Keratinocyte (primary cell): ENCODE data around the gene PRKN. TPM values are rescaled to one million over a fixed set of nuclear protein-coding genes. Genes with fewer than 3 reads are reported as not detected.
A peak's percentile ranks its signal among the peaks of the same experiment; 100 is the strongest.

ENCODE experiments used
- DNase-seq: peaks from one replicate; pipeline ENCODE4 v3.0.0-alpha.2; 2011; ENCODE audit warnings: low read depth, missing footprints, low spot score
- FAIRE-seq: peaks from 2 replicates; lab custom pipeline; 2011; peaks lifted over from hg19 to GRCh38; lab: Jason Lieb, UNC
- H2AFZ ChIP-seq: 2 replicates; pipeline ENCODE4 v1.6.0; 2012; ENCODE audit warnings: low read length, control low read depth, inconsistent platforms; ENCODE audit not compliant: control insufficient read depth
- H3K27ac ChIP-seq: 2 replicates; pipeline ENCODE4 v1.5.1; 2011; ENCODE audit warnings: low read length; ENCODE audit not compliant: control insufficient read depth, insufficient read depth
- H3K27me3 ChIP-seq: 3 replicates; pipeline ENCODE4 v1.6.0; 2011; ENCODE audit warnings: low read length; ENCODE audit not compliant: control insufficient read depth, insufficient read depth; ENCODE audit errors: extremely low read depth
- H3K36me3 ChIP-seq, 2 experiments: 2 replicates in 1 of 2; 3 replicates in 1 of 2; pipeline ENCODE4 v1.5.1; 2011; ENCODE audit warnings: low read length in 2 of 2, mild to moderate bottlenecking in 1 of 2; ENCODE audit not compliant: control insufficient read depth in 2 of 2, insufficient read depth in 2 of 2; ENCODE audit errors: extremely low read depth in 1 of 2
- H3K4me1 ChIP-seq: 3 replicates; pipeline ENCODE4 v1.5.1; 2011; ENCODE audit warnings: low read length; ENCODE audit not compliant: control insufficient read depth, insufficient read depth; ENCODE audit errors: extremely low read depth
- H3K4me2 ChIP-seq: 3 replicates; pipeline ENCODE4 v1.6.0; 2011; ENCODE audit warnings: low read depth, low read length; ENCODE audit not compliant: control insufficient read depth, insufficient read depth; ENCODE audit errors: extremely low read depth
- H3K4me3 ChIP-seq, 3 experiments: fragments of 200-600 bp in 1 of 3; sonication (generic) in 1 of 3; 2 replicates in 2 of 3; 3 replicates in 1 of 3; pipeline ENCODE4 v1.5.1; 2011 to 2016; ENCODE audit warnings: low read length in 3 of 3, mild to moderate bottlenecking in 3 of 3, control low read depth in 2 of 3, inconsistent platforms in 1 of 3, low read depth in 1 of 3, mixed read lengths in 1 of 3, mixed run types in 1 of 3, moderate library complexity in 1 of 3; ENCODE audit not compliant: control insufficient read depth in 2 of 3, insufficient read depth in 2 of 3; ENCODE audit errors: extremely low read depth in 1 of 3
- H3K79me2 ChIP-seq: 2 replicates; pipeline ENCODE4 v1.6.0; 2012; ENCODE audit warnings: low read length; ENCODE audit not compliant: control insufficient read depth, insufficient read depth
- H3K9ac ChIP-seq: 3 replicates; pipeline ENCODE4 v1.6.0; 2011; ENCODE audit warnings: low read length; ENCODE audit not compliant: control insufficient read depth, insufficient read depth; ENCODE audit errors: extremely low read depth
- H3K9me1 ChIP-seq: 3 replicates; pipeline ENCODE4 v1.6.0; 2011; ENCODE audit warnings: low read length; ENCODE audit not compliant: control insufficient read depth, insufficient read depth; ENCODE audit errors: extremely low read depth
- H3K9me3 ChIP-seq: 2 replicates; pipeline ENCODE4 v1.5.1; 2012; ENCODE audit warnings: low read depth, low read length; ENCODE audit not compliant: control insufficient read depth
- H4K20me1 ChIP-seq: 3 replicates; pipeline ENCODE4 v1.6.0; 2011; ENCODE audit warnings: low read length; ENCODE audit not compliant: control insufficient read depth, insufficient read depth; ENCODE audit errors: extremely low read depth
- EZH2 ChIP-seq: IDR thresholded peaks from one replicate; pipeline ENCODE4 v1.6.1; 2012; ENCODE audit warnings: inconsistent platforms, mild to moderate bottlenecking, low read length, moderate library complexity
- dilution Hi-C: fragments of 300-500 bp; cut with MboI; formaldehyde crosslinking; loops from one replicate; pipeline ENCODE4 v1.7.0; 2020; ENCODE audit warnings: low sequenced_read_pairs; ENCODE audit not compliant: extremely low pct_ligation_motif_present
- polyA plus RNA-seq, 5 experiments: library from polyadenylated mRNA; depleted of rRNA in 3 of 5; stranded (reverse) in 3 of 5; stranded (forward) in 1 of 5; unstranded in 1 of 5; fragments of >200 nt; gene quantifications; 1 replicate in 1 of 5; 2 replicates in 3 of 5; 3 replicates in 1 of 5; pipeline versions ENCODE4 v1.2.1 to v1.2.3, GENCODE V29; 2011 to 2012; ENCODE audit warnings: missing spikeins in 2 of 5, low read depth in 1 of 5, low replicate concordance in 1 of 5
- TF ChIP-seq, protein P1 (sequence below), 3 experiments: IDR thresholded peaks in 1 of 3; conservative IDR thresholded peaks in 1 of 3; optimal IDR thresholded peaks in 1 of 3; 2 replicates in 2 of 3; 3 replicates in 1 of 3; pipeline versions ENCODE3 to v1.5.1; 2011; ENCODE audit warnings: low read length in 3 of 3, mild to moderate bottlenecking in 3 of 3, moderate library complexity in 2 of 3, control low read depth in 1 of 3, inconsistent platforms in 1 of 3; ENCODE audit not compliant: insufficient read depth in 2 of 3; ENCODE audit errors: extremely low read depth in 1 of 3

PRKN gene
- polyA plus RNA-seq, 1 donor (not counting 4 experiments of a cell fraction or from before 2014, with no cell fraction given): 0.67 TPM

GRCh38 chr6:162344646-162345010, 382.9 kb downstream of the PRKN start:
- dilution Hi-C loops: no loop called here
- Histone ChIP-seq H3K9me3 (no peaks in the 10 kb centered on the region), H3K36me3 (no peaks in the 10 kb centered on the region), H3K9me1 (no peaks in the 10 kb centered on the region), H4K20me1 (no peaks in the 10 kb centered on the region), H3K79me2 (no peaks in the 10 kb centered on the region), H3K27ac (peak overlapping the region; percentile 32), H2AFZ (no peak overlapping the region), H3K4me3 (no peak overlapping the region), H3K4me1 (peaks cover 19% of the 10 kb centered on the region), H3K9ac (no peak overlapping the region), H3K4me2 (no peak overlapping the region), H3K27me3 (no peaks in the 10 kb centered on the region)
- TF ChIP-seq EZH2: no peak
- TF ChIP-seq, protein P1, sequence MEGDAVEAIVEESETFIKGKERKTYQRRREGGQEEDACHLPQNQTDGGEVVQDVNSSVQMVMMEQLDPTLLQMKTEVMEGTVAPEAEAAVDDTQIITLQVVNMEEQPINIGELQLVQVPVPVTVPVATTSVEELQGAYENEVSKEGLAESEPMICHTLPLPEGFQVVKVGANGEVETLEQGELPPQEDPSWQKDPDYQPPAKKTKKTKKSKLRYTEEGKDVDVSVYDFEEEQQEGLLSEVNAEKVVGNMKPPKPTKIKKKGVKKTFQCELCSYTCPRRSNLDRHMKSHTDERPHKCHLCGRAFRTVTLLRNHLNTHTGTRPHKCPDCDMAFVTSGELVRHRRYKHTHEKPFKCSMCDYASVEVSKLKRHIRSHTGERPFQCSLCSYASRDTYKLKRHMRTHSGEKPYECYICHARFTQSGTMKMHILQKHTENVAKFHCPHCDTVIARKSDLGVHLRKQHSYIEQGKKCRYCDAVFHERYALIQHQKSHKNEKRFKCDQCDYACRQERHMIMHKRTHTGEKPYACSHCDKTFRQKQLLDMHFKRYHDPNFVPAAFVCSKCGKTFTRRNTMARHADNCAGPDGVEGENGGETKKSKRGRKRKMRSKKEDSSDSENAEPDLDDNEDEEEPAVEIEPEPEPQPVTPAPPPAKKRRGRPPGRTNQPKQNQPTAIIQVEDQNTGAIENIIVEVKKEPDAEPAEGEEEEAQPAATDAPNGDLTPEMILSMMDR (optimal IDR thresholded peaks at IDR 0.05 in 1 of 3, IDR thresholded peaks at IDR 0.05 in 1 of 3, conservative IDR thresholded peaks at IDR 0.05 in 1 of 3; ENCODE audit: extremely low read depth in 1 of 3, insufficient read depth in 2 of 3, low read length in 3 of 3): no peak
- FAIRE-seq: no peak
- DNase-seq: no peak

DNA sequence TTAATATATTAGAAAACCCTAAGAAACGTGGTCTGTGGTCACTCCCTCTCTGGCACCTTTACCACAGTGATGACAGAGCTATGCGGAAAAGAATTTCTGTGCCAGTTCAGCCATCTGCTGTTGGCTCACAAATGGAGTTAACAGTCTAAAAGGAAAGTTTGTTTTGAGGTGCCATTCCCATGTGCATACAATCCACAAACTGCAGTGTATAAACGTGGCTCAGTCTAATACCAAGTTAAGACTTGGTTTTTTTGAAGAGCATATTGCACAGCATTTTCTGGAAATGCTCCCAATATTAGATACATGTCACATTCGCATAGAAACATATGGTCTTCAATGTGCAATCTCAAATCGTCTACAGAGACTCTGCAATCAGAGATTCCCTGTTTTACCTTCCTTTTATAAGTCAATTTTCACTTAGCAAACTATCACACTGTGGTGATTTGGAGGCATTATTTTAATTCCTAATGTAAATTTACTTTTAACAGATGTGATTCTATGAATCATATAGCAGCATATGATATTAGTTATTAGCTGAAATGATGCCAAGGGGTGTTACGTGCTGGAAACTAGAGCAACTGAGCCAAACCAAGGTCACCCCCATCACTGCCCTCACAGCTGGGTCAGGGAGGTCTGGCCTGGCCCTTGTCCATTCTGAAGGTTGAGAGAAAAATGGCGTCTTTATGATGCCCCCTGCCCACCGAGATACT, 383.5 kb downstream of the PRKN start:
- Histone ChIP-seq H2AFZ (no peak overlapping the region), H3K4me2 (no peak overlapping the region), H3K9me1 (no peaks in the 10 kb centered on the region), H3K9ac (no peak overlapping the region), H3K27ac (no peak overlapping the region), H3K9me3 (no peaks in the 10 kb centered on the region), H3K4me1 (peaks cover 19% of the 10 kb centered on the region), H4K20me1 (no peaks in the 10 kb centered on the region), H3K4me3 (no peak overlapping the region), H3K27me3 (no peaks in the 10 kb centered on the region), H3K79me2 (no peaks in the 10 kb centered on the region), H3K36me3 (no peaks in the 10 kb centered on the region)
- DNase-seq (no peak), FAIRE-seq (no peak)
- TF ChIP-seq, protein P1 (optimal IDR thresholded peaks at IDR 0.05 in 1 of 3, IDR thresholded peaks at IDR 0.05 in 1 of 3, conservative IDR thresholded peaks at IDR 0.05 in 1 of 3; ENCODE audit: extremely low read depth in 1 of 3, insufficient read depth in 2 of 3, low read length in 3 of 3): no peak
- TF ChIP-seq EZH2: no peak
- dilution Hi-C loops: no loop called here
